Measurements from ENCODE around the gene GALM. TPM values are rescaled to one million over a fixed set of nuclear protein-coding genes. Genes with fewer than 3 reads are reported as not detected.
"Not testable (repeated sequence)": the region's sequence is repeated elsewhere in the genome, so short reads cannot be mapped to it uniquely, and the experiment has no call there.

The GALM gene
- 28.5 TPM for total RNA-seq

DNA sequence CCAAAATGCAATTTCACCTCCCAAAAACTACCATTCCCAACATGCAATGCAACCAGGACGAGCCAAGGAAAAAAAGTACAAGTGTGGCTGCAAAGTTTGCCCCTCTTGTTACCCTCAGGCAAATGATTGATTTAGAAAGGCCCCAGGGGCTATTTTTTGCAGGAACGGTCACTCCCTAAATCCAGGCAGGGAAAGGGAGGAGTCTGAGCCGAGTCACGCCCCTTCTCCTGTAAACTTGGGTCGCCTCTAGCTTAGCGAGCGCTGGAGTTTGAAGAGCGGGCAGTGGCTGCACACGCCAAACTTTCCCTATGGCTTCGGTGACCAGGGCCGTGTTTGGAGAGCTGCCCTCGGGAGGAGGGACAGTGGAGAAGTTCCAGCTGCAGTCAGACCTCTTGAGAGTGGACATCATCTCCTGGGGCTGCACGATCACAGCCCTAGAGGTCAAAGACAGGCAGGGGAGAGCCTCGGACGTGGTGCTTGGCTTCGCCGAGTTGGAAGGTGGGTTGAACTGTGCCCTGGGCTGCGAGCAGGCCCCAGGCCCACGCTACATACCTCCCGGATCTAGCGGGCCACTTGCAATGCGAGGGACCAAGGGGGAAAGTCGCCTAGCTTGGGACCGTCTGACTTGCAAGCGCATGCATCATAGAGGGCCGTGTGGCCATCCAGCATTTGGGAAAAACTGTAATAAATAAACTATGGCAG is at the start of gene GALM:
Gene GALM, plus strand, starts transcription at position 261 of the 702 bp plus-strand sequence. Its CDS starts 48 bp downstream, at position 309.
- peak; percentile 92 for ATAC-seq
- peak; percentile 93 for DNase-seq (ENCODE audit: low spot score)

DNA sequence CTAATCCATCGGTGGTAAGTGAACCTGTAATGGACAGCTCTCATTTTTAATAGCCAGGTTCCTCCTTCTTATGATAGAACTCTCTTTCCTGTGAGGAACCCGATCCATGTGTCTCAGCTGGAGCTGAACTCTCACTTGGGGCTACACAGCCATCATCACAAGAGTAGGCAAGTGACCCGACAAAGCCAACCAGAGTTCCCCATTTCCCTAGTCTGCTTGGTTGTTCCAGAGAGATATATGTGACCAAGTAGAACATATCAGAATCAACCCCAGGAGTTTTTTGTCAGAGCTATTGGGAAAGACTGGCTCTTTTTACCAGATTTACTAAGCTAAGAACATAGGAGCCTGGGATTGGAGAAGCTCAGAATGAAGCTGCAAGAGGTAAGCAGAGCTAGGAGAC is 48.6 kb upstream of the GALM start:
- ATAC-seq: no peak
- no peak for DNase-seq (ENCODE audit: low spot score)

DNA sequence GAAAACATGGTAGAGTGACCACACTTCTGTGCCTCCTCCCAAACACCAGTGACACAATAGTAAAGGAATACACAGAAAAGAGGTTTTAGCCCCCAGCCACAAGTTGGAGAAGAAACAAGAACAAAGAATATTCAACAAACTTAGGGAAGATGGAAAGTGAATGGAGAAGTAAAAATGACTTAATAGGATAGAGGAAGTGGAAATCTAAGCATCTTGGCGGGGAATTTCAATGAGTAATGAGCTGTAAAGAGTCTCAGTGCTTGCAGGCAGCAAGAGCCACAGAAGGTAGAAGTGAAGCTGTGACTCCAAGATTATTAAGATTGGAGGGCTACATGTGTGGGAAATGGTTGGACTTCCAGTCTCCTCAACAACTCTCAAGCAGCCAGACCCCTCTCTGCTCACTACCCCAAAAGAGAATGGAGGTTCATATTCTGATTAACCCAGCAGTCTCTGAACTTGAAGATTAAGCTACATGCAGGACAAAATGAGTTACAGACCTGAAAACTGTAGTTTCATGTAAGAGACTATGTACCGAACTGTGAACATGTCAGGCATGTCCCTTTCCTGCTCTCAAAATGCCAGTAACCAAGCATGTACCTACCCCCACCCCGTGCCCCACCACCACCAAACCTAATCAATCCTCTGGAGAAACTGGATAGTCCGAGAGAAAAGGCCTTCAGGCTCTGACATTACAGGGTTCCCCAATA is 46.3 kb upstream of the GALM start:
- ATAC-seq (no peak), DNase-seq (ENCODE audit: low spot score) (no peak)

DNA sequence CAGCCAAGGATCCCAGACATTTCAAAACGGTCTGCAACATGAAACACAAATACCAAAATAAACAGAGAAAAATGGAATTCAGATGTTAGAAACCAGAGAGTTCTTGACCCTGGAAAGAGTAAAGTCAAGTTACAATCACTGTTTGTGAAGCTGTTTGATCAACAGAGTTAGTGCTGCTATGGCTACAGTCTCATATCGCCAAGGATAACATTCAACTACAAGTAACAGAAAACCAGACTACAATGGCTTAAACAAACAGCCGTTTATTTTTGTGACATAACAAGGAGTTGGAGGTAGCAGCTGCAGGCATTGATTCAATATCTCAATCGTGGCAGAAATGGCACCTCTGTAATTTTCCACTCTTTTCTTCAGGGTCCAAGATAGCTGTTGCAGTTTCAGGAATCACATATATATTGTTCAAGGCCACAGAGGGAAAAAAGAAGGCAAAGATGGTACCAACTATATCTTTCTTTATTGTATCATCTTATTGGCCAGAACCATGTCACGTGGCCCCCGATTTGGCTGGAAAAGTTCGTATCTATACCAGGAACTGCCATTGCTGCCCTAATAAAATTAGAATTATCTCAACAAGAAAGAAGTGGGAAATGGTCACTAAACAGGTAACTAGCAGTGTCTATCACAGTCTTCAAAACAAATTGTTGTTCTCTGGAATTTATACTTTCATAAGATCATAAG is 45.5 kb upstream of the GALM start:
- ATAC-seq: no peak
- DNase-seq (ENCODE audit: low spot score): no peak

DNA sequence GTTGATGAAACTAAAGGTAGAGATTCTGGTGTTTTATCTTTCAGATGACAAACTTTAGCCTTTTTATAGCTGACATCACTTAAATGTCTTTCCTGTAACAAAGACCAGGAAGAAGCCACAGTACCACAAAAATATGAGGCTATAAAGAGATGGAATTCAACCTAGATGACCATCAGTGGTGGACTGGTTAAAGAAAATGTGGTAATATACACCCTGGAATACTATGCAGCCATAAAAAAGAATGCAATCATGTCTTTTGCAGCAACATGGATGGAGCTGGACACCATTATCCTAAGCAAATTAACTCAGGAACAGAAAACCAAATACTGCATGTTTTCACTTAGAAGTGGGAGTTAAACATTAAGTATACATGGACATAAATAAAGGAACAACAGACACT is 44.9 kb upstream of the GALM start:
- ATAC-seq: no peak
- DNase-seq (ENCODE audit: low spot score): no peak

DNA sequence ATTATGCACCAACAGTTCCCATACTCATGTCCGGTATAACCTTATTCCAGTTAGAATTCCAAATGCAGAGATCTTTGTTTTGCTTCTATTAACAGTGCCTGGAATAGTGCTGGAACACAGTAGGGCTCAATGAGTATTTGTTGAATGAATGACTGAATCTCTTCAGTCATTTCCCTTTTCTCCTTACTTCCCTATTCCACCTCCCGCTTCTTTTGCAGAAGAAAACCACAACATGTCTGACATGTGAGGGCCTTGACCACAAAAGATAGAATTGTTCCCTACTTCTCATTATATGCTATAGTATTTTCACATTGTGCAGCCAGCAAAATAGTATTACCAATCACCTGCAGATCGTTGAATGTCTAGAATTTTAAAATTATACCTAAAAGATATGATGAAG is 43.7 kb upstream of the GALM start:
- DNase-seq (ENCODE audit: low spot score): no peak
- ATAC-seq: no peak

DNA sequence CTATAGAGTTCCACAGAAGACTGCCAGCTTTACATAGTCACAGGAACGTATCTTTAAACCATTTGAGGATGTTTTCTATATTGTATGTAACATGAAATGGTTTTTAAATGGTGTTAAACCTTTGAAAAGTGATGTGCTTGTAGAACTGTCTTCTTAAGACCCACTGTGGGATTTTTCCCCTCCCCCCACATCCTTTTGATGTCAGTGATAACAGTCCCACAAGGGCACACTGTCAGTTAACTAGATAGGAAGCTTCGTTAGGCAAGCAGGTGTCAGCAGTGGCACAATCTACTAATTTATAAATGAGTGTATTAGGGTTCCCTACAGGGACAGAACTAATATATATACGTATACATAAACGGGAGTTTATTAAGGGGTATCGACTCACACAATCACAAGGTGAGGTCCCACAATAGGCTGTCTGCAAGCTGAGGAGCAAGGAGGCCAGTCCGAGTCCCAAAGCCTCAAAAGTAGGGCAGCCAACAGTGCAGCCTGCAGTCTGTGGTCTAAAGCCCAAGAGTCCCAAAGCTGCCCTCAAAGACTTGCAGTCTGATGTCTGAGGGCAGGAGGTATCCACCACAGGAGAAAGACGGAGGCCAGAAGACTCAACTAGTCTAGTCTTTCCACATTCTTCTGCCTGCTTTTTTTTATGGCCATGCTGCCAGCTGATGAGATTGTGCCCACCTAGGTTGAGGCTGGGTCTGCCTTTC is 39.4 kb upstream of the GALM start:
- DNase-seq (ENCODE audit: low spot score): no peak
- no peak for ATAC-seq

DNA sequence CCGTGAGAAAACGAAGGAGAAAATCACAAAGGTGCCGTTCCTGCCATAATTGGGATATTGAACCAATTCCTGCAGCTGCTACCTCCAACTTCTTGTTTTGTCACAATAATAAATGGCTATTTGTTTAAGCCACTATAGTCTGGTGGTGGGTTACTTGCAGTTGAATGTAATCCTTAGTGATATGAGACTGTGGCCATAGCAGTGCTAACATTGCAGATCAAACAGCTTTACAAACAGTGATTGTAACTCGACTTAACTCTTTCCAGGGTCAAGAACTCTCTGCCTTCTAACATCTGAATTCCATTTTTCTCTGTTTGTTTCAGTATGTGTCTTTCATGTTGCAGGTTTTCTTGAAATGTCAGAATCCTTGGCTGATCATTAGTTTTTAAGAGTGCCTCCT is 38.5 kb upstream of the GALM start:
- ATAC-seq (no peak), DNase-seq (ENCODE audit: low spot score) (no peak)

DNA sequence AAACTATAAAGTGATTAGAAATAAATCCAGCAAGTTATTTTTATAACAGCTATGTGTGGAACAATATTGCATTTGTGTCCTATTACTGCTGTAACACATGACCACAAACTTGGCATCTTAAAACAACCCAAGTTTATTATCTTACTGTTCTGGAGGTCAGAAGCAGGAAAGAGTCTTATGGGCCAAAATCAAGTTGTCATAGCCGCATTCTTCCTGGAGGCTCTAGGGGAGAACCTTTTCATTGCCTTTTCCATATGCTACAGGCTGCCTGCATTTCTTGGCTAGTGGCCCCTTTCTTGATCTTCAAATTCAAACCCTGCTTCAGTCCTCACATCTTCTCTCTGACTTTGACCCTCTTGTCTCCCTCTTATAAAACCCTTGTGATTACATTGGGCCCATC is 36.2 kb upstream of the GALM start:
- DNase-seq (ENCODE audit: low spot score): no peak
- no peak for ATAC-seq

DNA sequence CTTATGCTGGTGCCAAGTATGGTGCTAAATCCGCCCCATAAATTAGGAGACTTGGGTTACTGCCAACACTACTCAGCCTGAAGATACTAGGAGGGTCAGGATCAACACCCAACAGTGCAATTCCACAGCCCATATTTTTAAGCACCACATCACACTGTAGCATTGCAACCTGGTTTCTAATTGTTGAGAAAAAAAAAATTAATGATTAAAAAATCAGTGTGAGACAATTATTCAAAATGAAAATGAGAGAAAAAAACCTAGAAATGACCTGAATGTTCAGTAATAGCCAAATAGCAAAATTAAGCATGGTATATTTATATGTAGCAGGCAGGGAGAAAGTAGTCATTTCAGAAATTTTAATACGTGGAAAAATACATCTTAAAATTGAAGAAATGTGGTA is 33.9 kb upstream of the GALM start:
- DNase-seq (ENCODE audit: low spot score): no peak
- no peak for ATAC-seq

DNA sequence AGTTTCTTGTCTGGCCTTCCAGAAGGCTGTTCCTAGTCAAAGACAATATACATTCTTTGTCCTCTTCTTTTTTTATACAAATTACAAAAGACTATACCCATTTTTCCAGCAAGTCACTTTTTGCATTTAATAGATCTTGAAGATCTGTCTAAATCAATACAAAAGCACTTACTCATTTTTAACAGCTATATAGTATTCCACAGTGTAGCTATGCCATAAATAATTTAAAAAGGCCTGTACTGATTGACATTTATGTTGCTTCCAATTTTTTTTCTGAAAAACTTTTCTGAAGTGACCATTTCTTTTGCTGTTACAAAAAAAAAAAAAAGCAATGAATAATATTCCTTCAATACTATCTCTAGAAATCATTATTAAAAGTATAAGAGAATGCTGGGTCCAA is 32.9 kb upstream of the GALM start:
- no peak for ATAC-seq
- DNase-seq (ENCODE audit: low spot score): no peak

DNA sequence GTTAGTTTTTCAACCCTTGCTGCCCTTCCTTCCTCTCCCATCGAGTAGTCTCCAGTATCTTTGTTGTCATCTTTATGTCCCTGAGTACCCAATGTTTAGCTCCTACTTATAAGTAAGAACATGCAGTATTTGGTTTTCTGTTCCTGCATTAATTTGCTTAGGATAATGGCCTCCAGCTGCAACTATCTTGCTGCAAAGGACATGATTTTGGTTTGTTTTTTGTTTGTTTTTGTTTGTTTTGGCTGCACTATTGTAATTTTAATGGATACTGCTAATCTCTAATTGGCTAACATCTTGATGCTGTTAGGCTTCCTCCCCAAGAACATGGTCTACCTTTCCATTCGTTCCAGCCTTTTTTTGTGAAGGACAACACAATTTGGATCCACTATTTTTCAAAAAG is 32.0 kb upstream of the GALM start:
- ATAC-seq (no peak), DNase-seq (ENCODE audit: low spot score) (no peak)

DNA sequence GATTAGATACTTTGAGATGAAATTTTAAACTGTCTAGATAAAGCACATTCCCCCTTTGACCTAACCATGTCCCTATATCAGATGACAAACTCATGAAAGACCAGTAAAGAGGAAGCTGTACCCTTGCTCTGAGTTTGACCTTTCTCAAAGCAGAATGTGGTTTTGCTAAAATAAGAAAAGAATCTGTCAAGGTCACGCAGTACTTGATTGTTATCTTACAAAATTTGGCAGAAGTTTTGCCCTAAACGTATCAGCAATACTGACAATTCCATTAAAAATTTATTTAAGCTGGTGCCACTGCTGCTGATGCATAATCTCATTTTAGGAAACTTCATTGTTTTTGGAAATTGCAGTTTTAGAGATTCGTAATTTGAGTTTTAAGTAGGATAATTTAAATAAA is 31.2 kb upstream of the GALM start:
- DNase-seq (ENCODE audit: low spot score): no peak
- ATAC-seq: no peak

DNA sequence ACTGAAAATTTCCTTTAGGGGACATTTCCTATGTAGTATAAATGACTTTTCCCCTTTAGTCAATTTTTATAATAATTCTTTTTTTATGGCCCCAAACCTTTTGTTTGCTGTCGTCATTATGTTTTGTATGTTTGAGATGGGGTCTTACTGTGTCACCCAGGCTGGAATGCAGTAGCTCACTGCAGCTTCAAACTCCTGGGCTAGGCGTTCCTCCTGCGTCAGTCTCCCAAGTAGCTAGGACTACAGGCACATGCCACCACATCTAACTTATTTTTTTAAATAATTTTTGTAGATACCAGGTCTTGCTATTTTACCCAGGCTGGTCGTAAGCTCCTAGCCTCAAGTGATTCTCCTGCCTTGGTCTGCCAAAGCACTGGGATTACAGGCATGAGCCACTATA is 30.8 kb upstream of the GALM start:
- ATAC-seq (no peak), DNase-seq (ENCODE audit: low spot score) (no peak)

DNA sequence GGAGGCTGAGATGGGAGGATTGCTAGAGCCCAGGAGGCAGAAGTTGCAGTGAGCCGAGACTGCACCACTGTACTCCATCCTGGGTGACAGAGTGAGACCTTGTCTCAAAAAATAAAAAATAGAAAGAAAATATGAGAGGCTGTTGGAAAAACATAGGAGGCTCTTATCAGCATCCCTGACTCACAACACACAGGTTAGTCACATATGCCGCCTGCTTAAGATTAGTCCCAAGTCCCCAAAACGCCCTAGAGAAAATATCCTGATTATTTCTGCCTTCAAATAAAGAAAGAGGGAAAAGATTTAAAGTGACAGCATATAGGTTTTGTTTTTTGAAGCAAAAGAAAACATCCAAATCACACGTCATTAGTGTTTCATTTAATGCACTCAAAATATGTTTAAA is 29.8 kb upstream of the GALM start:
- DNase-seq (ENCODE audit: low spot score): no peak
- no peak for ATAC-seq

DNA sequence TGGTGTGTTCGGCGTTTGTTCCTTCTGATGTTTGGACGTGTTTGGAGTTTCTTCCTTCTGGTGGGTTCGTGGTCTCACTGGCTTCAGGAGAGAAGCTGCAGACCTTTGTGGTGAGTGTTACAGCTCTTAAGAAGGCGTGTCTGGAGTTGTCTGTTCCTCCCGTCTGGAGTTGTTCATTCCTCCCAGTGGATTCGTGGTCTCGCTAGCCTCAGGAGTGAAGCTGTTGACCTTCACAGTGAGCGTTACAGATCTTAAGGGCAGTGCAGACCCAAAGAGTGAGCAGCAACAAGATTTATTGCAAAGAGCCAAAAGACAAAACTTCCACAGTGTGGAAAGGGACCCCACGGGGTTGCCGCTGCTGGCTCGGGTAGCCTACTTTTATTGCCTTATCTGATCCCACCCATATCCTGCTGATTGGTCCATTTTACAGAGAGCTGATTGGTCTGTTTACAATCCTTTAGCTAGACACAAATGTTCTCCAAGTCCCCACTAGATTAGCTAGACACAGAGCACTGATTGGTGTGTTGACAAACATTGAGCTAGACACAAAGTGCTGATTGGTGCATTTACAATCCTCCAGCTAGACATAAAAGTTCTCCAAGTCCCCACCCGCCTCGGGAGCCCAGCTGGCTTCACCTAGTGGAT is 23.4 kb upstream of the GALM start:
- not testable (repeated sequence) for DNase-seq (ENCODE audit: low spot score); ATAC-seq

DNA sequence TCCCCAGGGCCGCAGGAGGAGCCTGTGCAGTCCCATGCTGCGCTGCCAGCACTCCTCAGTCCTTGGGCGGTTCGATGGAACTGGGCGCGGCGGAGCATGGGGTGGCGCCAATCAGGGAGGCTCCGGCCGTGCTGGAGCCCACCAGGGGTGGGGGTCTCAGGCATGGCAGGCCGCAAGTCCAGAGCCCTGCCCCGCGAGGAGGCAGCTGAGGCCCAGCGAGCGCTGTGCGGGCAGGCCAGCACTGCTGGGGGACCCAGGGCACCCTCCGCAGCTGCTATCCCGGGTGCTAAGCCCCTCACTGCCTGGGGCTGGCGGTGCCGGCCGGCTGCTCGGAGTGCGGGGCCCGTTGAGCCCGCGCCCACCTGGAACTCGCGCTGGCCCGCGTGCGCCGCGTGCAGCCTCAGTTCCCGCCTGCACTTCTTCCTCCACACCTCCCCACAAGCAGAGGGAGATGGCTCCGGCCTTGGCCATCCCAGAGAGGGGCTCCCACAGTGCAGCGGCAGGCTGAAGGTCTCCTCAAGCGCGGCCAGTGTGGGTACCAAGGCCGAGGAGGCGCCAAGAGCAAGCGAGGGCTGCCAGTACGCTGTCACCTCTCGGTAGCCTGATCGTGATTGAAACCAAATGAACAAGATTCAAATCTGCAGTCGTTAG is 22.8 kb upstream of the GALM start:
- no peak for ATAC-seq
- DNase-seq (ENCODE audit: low spot score): no peak

DNA sequence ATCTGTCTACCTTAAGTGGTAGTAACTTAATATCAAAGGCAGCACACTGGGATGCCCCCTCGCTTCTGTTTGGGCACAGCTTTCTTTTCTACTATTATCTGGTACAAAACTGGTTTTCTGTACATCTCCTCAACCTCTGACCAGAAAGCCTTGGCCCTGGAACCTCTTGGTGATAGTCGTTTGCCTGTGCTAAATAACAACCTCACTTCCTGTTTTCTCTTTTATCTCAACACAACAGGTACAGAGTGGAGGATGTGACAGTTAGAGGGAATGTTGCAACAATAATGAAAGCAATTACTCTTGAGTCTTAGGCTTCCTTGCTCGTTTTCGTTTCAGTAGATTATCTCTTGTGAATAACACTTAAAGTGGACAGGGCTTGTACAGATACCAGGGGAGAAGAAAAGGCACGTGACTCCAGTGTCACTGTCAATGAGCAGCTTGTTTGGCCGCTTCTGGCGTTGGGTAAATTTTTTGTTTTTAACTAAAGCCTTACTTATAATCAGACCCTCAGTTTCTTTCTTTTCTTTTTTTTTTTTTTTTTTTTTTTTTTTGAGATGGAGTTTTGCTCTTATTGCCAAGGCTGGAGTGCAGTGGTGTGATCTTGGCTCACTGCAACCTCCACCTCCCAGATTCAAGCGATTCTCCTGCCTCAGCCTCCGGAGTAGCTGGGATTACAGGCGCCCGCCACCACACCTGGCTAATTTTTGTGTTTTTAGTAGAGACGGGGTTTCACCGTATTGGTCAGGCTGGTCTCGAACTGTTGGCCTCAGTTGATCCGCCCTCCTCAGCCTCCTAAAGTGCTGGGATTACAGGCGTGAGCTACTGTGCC is 22.0 kb upstream of the GALM start:
- not testable (repeated sequence) for DNase-seq (ENCODE audit: low spot score); ATAC-seq

DNA sequence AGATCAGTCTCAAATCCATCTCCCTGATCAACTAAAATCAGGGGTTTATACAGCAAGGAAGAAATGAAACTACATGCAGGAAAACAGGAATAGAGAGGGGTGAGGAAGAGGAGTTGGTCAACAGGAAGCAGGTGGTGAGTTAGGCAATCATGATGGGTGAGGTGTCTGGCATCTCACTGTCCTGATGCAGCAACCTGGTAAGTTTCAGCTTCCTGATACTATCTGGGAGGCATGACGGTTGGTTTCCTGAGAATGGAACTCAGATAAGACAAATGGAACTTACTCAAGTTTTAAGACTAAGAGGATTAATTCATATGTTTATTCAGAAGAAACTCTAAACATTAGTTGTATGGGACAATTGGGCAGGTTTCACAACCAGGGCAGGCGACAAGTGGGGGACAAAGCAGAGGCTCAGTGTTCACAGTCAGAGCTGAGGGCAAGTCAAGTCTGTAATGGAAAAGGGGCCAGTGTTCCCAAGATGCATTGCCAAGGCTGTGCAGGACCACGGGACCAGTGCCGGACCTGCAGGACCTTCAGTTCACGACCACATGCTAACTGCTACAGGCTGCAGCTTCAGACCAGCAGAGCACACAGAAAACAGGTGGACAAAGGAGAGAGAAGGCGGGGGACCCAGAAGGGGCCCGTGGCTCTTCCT is 17.7 kb upstream of the GALM start:
- DNase-seq (ENCODE audit: low spot score): no peak

More for the DNA sequence above, 17.7 kb upstream of the GALM start:
- ATAC-seq: no peak
